OCI-LY3 (cell line): ENCODE results near the gene MAGI1.

Experiments
- H2AFZ ChIP-seq: fragments of 200-600, 300-600 bp; shearing (Covaris generic); 2 replicates; pipeline ENCODE4 v1.6.0; 2014; ENCODE audit warnings: antibody characterized with exemption, low read depth, low read length
- H3K27ac ChIP-seq: fragments of 200-600, 300-600 bp; sonication (generic); 2 replicates; pipeline ENCODE4 v1.5.1; 2014; ENCODE audit warnings: mild to moderate bottlenecking, low read length, moderate library complexity, mixed read lengths
- H3K27me3 ChIP-seq: fragments of 200-600, 300-600 bp; sonication (generic); 2 replicates; pipeline ENCODE4 v1.6.1; 2014; ENCODE audit warnings: low read depth, low read length, mixed read lengths
- H3K36me3 ChIP-seq: fragments of 200-600, 300-600 bp; sonication (generic); replicated peaks from 2 replicates; pipeline ENCODE3; 2014; ENCODE audit warnings: low read depth, low read length, mixed read lengths
- H3K4me1 ChIP-seq: fragments of 300-600, 200-600 bp; sonication (generic); 2 replicates; pipeline ENCODE4 v1.6.1; 2014; ENCODE audit warnings: low read length, mixed read lengths
- H3K4me2 ChIP-seq: fragments of 200-600, 300-600 bp; sonication (generic); 2 replicates; pipeline ENCODE4 v1.6.1; 2014; ENCODE audit warnings: low read length, mixed read lengths
- H3K4me3 ChIP-seq: fragments of 300-600, 200-600 bp; sonication (generic); 2 replicates; pipeline ENCODE4 v1.5.1; 2014; ENCODE audit warnings: antibody characterized with exemption, mild to moderate bottlenecking, low read length, moderate library complexity
- H3K79me2 ChIP-seq: fragments of 300-600, 200-600 bp; shearing (Covaris generic); 2 replicates; pipeline ENCODE4 v1.6.1; 2014; ENCODE audit warnings: mild to moderate bottlenecking, low read length, mixed read lengths
- H3K9ac ChIP-seq: fragments of 300-600, 200-600 bp; shearing (Covaris generic); 2 replicates; pipeline ENCODE4 v1.6.0; 2014; ENCODE audit warnings: mild to moderate bottlenecking, low read length, moderate library complexity
- H3K9me3 ChIP-seq: fragments of 200-600, 300-600 bp; shearing (Covaris generic); 2 replicates; pipeline ENCODE4 v1.6.1; 2014; ENCODE audit warnings: low read length, mixed read lengths; ENCODE audit not compliant: insufficient read depth
- H4K20me1 ChIP-seq: fragments of 200-600, 300-600 bp; sonication (generic); 2 replicates; pipeline ENCODE4 v1.6.1; 2016; ENCODE audit warnings: low read length, mixed read lengths; ENCODE audit not compliant: insufficient read depth
- EZH2phosphoT487 ChIP-seq: fragments of 200-600 bp; shearing (Covaris generic); IDR thresholded peaks from 2 replicates; pipeline ENCODE4 v1.6.1; 2018; ENCODE audit warnings: antibody characterized with exemption, mixed run types, low read depth
- TF ChIP-seq, protein P1 (sequence below): fragments of 200-600, 300-600 bp; sonication (generic); IDR thresholded peaks from 2 replicates; pipeline ENCODE4 v1.5.1; 2014; ENCODE audit warnings: antibody characterized with exemption, low read length, low read depth

The MAGI1 gene

DNA sequence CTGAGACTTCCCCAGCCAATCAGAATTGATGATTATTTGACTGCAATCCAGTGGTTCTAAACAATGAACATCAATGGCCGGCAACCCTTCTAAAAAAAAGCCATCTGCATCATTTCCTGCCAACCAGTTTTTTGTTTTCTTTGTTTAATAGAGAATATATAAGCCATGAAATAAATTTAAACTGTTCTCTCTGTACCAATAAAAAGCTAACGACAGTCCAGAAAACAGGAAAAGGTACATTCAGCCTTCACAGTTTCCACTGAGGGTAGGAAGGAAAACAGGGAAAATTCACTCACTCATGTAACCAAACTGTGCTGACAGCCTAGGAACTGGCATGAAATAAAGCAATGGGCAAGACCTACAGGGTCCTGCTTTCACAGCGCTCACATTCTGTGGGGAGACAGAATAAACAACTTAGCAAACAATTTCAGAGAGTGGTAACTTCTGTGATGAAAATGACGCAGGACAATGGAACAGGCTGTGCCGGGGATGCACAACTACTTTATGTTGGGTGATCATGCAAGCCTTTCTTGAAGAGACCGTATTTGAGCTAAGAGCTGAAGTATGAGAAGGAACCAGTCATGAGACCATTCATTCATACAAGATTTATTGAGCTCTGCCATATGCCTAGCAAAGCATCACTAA lies 630.1 kb downstream of the MAGI1 start:
- peaks cover 17% of the 10 kb centered on the region; the same call in 1 of the 2 replicates for H3K27me3 ChIP-seq
- H3K9me3 ChIP-seq, result no peaks in the 10 kb centered on the region
- no peak overlapping the region for H3K4me2 ChIP-seq
- H3K4me3 ChIP-seq, result no peak overlapping the region
- no peak overlapping the region for H3K27ac ChIP-seq
- H3K36me3 ChIP-seq, result no peaks in the 10 kb centered on the region
- no peaks in the 10 kb centered on the region for H4K20me1 ChIP-seq
- no peak overlapping the region for H2AFZ ChIP-seq
- TF ChIP-seq, protein P1, sequence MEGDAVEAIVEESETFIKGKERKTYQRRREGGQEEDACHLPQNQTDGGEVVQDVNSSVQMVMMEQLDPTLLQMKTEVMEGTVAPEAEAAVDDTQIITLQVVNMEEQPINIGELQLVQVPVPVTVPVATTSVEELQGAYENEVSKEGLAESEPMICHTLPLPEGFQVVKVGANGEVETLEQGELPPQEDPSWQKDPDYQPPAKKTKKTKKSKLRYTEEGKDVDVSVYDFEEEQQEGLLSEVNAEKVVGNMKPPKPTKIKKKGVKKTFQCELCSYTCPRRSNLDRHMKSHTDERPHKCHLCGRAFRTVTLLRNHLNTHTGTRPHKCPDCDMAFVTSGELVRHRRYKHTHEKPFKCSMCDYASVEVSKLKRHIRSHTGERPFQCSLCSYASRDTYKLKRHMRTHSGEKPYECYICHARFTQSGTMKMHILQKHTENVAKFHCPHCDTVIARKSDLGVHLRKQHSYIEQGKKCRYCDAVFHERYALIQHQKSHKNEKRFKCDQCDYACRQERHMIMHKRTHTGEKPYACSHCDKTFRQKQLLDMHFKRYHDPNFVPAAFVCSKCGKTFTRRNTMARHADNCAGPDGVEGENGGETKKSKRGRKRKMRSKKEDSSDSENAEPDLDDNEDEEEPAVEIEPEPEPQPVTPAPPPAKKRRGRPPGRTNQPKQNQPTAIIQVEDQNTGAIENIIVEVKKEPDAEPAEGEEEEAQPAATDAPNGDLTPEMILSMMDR, result no peak
- TF ChIP-seq EZH2phosphoT487, result no peak
- H3K79me2 ChIP-seq, result no peaks in the 10 kb centered on the region
- H3K4me1 ChIP-seq, result no peaks in the 10 kb centered on the region
- H3K9ac ChIP-seq, result no peak overlapping the region

DNA sequence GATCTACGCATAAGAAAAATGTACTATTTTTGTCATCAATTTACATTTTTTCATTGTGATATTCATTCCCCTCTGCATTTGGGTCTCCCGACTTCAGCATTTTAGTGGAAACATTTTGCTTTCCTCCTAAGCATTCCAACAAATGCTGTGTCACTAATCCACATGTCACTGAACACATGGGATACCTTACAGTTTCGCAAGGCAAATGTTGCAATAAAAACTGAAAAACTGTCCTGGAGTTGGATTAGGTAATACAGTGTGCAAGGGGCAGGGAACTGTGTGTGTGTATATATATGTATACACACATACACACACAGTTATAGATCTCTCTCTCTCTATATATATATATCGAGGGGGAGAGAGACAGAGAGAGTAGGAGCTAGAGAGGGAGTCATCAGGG lies 632.2 kb downstream of the MAGI1 start:
- Histone ChIP-seq H3K4me2 (no peak overlapping the region), H2AFZ (no peak overlapping the region), H3K9ac (no peak overlapping the region), H3K9me3 (no peaks in the 10 kb centered on the region), H3K4me1 (no peaks in the 10 kb centered on the region), H3K4me3 (no peak overlapping the region), H3K79me2 (no peaks in the 10 kb centered on the region), H3K36me3 (no peaks in the 10 kb centered on the region), H3K27me3 (peaks cover 28% of the 10 kb centered on the region), H4K20me1 (no peaks in the 10 kb centered on the region), H3K27ac (no peak overlapping the region)
- TF ChIP-seq, protein P1, result no peak
- no peak for TF ChIP-seq EZH2phosphoT487

DNA sequence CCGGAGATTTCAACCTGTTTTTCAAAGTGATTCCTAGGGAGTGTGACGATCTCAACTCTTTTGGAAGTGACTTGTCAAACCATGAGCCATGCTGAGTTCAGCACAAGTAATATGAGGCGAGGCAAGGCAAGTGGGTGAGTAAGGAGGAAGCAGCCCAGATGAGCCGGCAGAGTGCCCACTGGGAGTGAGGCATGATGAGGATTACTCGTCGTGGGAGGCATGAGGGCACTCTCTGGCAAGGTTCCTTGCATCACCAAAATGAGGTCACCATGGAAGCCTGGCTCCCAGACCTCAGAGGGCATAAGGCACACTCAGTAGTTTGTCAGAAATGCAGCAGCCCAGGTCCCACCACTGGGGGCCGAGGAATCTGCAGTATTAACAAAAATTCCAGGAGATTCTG lies 636.1 kb downstream of the MAGI1 start:
- no peak overlapping the region for H3K27ac ChIP-seq

More for the DNA sequence above, 636.1 kb downstream of the MAGI1 start:
- Histone ChIP-seq H3K9me3 (no peaks in the 10 kb centered on the region), H3K36me3 (no peaks in the 10 kb centered on the region), H3K4me1 (no peaks in the 10 kb centered on the region), H3K4me2 (no peak overlapping the region), H4K20me1 (no peaks in the 10 kb centered on the region), H3K79me2 (no peaks in the 10 kb centered on the region), H3K4me3 (no peak overlapping the region), H3K27me3 (peaks cover 31% of the 10 kb centered on the region), H2AFZ (no peak overlapping the region), H3K9ac (no peak overlapping the region)
- TF ChIP-seq EZH2phosphoT487, result no peak
- TF ChIP-seq, protein P1, result no peak
